ENCODE data around the gene MRPS22. TPM values are rescaled to one million over a fixed set of nuclear protein-coding genes. Genes with fewer than 3 reads are reported as not detected.

The MRPS22 gene
- total and polyA plus RNA-seq, 9 of the 15 experiments (the other 6 are each of a cell fraction or from before 2014, with no cell fraction given): 148 to 397 (median 229) TPM

DNA sequence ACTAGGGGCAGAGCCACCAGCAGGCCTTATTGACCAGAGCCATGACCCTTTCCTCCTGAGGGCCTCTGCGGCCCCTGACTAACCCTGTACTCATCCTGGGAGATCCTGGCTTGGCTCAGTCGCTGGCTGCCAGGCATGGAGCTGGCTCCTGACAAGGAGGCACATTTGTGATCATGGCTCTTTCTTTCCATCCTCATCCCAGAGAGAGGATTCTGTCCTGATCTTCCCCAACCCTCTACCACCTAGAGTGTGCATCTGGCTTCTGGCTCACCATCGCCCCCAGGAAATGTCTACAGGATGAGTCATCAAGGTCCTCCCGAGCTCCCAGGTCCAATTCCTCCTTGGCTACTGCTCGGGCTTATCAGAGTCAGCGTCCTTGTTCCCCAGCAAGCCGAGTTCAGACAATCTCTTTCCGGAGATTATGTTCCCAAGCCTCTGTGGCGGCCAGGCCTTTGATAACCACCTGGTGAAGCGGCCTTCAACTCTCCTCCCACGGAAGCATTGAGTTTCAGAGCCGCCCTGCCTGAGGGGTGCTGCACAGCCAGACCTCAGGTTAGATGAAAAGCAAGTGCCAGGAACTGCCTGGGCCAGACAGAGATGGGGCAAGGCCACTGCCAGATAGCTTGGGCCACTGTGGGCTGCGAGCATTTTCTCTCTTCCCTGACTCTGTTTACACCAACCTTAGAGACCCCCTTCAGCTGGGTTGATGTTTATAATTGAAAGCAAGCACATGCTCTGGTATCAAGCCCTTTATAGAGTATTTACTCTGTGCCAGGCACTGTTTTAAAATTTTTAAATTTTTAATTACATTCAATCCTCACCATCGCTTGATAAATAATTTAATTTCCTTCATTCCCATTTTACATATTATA is 44.3 kb upstream of the MRPS22 start (continued):
- TF ChIP-seq NFATC3 (IDR thresholded peaks at IDR 0.05) (no peak), CTBP1 (IDR thresholded peaks at IDR 0.05; ENCODE audit: borderline replicate concordance) (peak; percentile 99), KHSRP (IDR thresholded peaks at IDR 0.05) (peak; percentile 43; the same call in 1 of the 2 replicates), SRSF9 (IDR thresholded peaks at IDR 0.05; ENCODE audit: borderline replicate concordance, low read depth, low read length) (no peak), POLR3G (IDR thresholded peaks at IDR 0.05; ENCODE audit: extremely low read depth, insufficient read length, insufficient replicate concordance) (no peak), ZNF239 (CRISPR knock-in tag; IDR thresholded peaks at IDR 0.05) (no peak), ZNF561 (CRISPR knock-in tag; conservative IDR thresholded peaks at IDR 0.05) (no peak), TEAD4 (IDR thresholded peaks at IDR 0.05; ENCODE audit: low read length) (peak; percentile 98), TEAD4 (CRISPR knock-in tag; IDR thresholded peaks at IDR 0.05; ENCODE audit: borderline replicate concordance) (no peak), ZNF431 (CRISPR knock-in tag; IDR thresholded peaks at IDR 0.05) (0 out of 2 replicates have a peak, but pooled peaks have one; percentile 20), TAF9B (IDR thresholded peaks at IDR 0.05; ENCODE audit: partially characterized antibody) (no peak), DIDO1 (tag; IDR thresholded peaks at IDR 0.05; ENCODE audit: low read depth) (no peak), ZNF57 (CRISPR knock-in tag; IDR thresholded peaks at IDR 0.05) (no peak), SMAD1 (IDR thresholded peaks at IDR 0.05; ENCODE audit: low read depth, low read length, partially characterized antibody) (peak; percentile 66), POLR2B (IDR thresholded peaks at IDR 0.05; ENCODE audit: low read depth, partially characterized antibody) (no peak), GTF2A2 (tag; IDR thresholded peaks at IDR 0.05) (no peak), KAT7 (CRISPR knock-in tag; IDR thresholded peaks at IDR 0.05; ENCODE audit: borderline replicate concordance) (peak; percentile 55; the same call in 1 of the 2 replicates)
- TF ChIP-seq, protein P1, sequence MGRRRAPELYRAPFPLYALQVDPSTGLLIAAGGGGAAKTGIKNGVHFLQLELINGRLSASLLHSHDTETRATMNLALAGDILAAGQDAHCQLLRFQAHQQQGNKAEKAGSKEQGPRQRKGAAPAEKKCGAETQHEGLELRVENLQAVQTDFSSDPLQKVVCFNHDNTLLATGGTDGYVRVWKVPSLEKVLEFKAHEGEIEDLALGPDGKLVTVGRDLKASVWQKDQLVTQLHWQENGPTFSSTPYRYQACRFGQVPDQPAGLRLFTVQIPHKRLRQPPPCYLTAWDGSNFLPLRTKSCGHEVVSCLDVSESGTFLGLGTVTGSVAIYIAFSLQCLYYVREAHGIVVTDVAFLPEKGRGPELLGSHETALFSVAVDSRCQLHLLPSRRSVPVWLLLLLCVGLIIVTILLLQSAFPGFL (CRISPR knock-in tag; IDR thresholded peaks at IDR 0.05): no peak
- TF ChIP-seq, protein P2, sequence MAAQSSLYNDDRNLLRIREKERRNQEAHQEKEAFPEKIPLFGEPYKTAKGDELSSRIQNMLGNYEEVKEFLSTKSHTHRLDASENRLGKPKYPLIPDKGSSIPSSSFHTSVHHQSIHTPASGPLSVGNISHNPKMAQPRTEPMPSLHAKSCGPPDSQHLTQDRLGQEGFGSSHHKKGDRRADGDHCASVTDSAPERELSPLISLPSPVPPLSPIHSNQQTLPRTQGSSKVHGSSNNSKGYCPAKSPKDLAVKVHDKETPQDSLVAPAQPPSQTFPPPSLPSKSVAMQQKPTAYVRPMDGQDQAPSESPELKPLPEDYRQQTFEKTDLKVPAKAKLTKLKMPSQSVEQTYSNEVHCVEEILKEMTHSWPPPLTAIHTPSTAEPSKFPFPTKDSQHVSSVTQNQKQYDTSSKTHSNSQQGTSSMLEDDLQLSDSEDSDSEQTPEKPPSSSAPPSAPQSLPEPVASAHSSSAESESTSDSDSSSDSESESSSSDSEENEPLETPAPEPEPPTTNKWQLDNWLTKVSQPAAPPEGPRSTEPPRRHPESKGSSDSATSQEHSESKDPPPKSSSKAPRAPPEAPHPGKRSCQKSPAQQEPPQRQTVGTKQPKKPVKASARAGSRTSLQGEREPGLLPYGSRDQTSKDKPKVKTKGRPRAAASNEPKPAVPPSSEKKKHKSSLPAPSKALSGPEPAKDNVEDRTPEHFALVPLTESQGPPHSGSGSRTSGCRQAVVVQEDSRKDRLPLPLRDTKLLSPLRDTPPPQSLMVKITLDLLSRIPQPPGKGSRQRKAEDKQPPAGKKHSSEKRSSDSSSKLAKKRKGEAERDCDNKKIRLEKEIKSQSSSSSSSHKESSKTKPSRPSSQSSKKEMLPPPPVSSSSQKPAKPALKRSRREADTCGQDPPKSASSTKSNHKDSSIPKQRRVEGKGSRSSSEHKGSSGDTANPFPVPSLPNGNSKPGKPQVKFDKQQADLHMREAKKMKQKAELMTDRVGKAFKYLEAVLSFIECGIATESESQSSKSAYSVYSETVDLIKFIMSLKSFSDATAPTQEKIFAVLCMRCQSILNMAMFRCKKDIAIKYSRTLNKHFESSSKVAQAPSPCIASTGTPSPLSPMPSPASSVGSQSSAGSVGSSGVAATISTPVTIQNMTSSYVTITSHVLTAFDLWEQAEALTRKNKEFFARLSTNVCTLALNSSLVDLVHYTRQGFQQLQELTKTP (IDR thresholded peaks at IDR 0.05; ENCODE audit: low read depth in 1 of 2, partially characterized antibody in 2 of 2): peak in 1 of 2 experiments; percentile 81
- TF ChIP-seq, protein P3, sequence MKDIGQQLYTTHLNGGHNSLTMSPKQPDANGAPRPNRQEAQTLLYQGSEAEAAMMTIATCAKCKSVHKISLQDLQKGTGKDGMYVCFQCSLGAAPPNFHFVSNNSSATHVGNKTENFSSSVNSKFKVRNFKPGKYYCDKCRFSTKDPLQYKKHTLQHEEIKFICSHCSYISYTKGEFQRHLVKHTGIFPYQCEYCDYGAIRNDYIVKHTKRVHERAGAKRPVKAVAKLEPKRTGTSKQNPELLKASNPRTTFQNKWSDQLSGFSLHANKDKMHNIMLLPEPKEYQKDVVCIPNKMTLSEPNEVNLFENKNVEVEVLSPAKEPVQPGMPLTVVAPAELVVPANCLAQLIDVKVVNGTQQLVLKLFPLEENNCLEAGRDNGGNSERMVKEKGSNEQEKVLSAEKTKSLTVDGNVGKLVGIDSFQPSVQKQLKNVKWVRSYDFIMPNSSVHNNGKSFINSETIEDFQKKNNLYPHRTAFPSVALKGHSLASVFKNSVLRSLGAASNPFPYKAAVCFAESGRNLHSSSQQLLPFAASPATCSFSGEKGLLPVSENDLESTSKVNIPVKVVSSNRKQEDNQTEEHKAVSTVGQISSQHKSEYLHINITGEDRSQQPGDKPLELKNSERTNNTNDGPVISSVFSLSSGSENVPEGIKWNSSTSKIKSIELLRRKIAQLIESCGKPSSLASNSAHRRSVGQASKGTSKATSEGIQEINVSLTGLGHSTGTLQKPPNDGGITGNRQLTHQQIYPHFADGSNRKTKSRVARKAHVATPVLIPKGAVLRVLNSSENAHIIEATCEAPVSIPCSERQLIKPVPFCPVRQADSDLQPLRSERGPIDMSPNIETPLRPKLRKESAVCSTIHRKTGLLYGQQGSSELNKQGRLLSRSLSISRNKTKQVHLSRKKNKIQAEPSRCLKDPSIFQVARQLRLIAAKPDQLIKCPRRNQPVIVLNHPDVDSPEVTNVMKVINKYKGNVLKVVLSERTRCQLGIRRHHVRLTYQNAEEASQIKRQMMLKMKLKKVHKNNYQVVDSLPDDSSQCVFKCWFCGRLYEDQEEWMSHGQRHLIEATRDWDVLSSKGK (CRISPR knock-in tag; IDR thresholded peaks at IDR 0.05): no peak
